Skeletal muscle cell (primary cell): ENCODE results near the gene TNFSF8.

Source experiments
- DNase-seq: peaks from one replicate; pipeline ENCODE4 v3.0.0-alpha.2; 2010; ENCODE audit warnings: low read depth
- H3K4me3 ChIP-seq: 2 replicates; pipeline ENCODE4 v1.5.1; 2011; ENCODE audit warnings: low read depth, mild to moderate bottlenecking, control low read depth, low read length, moderate library complexity

TNFSF8 gene

DNA sequence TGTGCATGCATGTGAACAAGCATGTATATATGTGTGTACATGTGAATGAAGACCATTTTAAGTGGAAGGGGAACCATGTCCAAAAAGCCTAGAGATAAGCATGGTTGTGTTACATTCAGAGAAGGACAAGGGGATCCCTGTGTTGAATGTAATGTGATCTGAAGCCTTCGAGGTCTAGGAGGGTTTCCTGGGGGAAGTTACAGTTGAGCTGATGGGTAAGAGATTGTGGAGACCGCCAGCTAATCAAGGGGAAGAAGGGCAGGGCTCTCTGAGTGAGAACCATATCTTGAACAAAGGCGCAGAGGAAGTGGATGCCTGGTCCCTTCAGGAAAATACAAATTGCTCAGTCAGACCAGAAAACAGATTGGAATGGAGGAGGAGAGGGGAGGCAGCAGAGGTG lies 79.1 kb downstream of the TNFSF8 start:
- DNase-seq: no peak
- H3K4me3 ChIP-seq: no peak overlapping the region
